GM12878 (cell line): Measurements from ENCODE around the gene FAM118B. TPM values are rescaled to one million over a fixed set of nuclear protein-coding genes. Genes with fewer than 3 reads are reported as not detected.
A peak's percentile ranks its signal among the peaks of the same experiment; 100 is the strongest.

ENCODE experiments used
- BRCA1 ChIP-seq: IDR thresholded peaks from 2 replicates; pipeline ENCODE4 v1.6.1; 2011; ENCODE audit warnings: low read depth, low read length, improper control_type of control experiment
- ELK1 ChIP-seq: IDR thresholded peaks from 2 replicates; pipeline ENCODE4 v1.6.1; 2012; ENCODE audit warnings: low read depth, low read length, improper control_type of control experiment
- GATAD2B ChIP-seq: fragments of 450-650 bp; conservative IDR thresholded peaks from 2 replicates; pipeline ENCODE4 v1.6.1; 2017; ENCODE audit warnings: low read depth, mild to moderate bottlenecking, moderate library complexity
- IRF4 ChIP-seq: IDR thresholded peaks from 2 replicates; pipeline ENCODE4 v1.6.1; 2011; ENCODE audit warnings: low read depth, low read length
- KAT2A ChIP-seq: conservative IDR thresholded peaks from 2 replicates; pipeline ENCODE4 v1.6.1; 2011; ENCODE audit warnings: low read depth, low read length; ENCODE audit not compliant: control insufficient read depth
- KLF5 ChIP-seq: fragments of 450-650 bp; IDR thresholded peaks from 2 replicates; pipeline ENCODE4 v1.6.1; 2014; ENCODE audit warnings: mild to moderate bottlenecking; ENCODE audit not compliant: partially characterized antibody
- NFYB ChIP-seq: IDR thresholded peaks from 2 replicates; pipeline ENCODE4 v1.6.1; 2011; ENCODE audit warnings: low read depth, mild to moderate bottlenecking, low read length, improper control_type of control experiment, moderate library complexity; ENCODE audit not compliant: insufficient read depth
- NR2C1 ChIP-seq: fragments of 450-650 bp; IDR thresholded peaks from 2 replicates; pipeline ENCODE4 v1.6.1; 2017; ENCODE audit warnings: antibody characterized with exemption, mild to moderate bottlenecking, moderate library complexity
- PRDM15 ChIP-seq: fragments of 450-650 bp; formaldehyde crosslinking; IDR thresholded peaks from 2 replicates; pipeline ENCODE4 v1.4.0; 2020; ENCODE audit warnings: mild to moderate bottlenecking, moderate library complexity
- RBBP5 ChIP-seq: fragments of 200-600 bp; sonication (generic); conservative IDR thresholded peaks from 2 replicates; pipeline ENCODE4 v1.6.1; 2016
- RELB ChIP-seq: fragments of 450-650 bp; IDR thresholded peaks from 2 replicates; pipeline ENCODE4 v1.6.1; 2017; ENCODE audit warnings: low read depth, mild to moderate bottlenecking, moderate library complexity
- SMAD5 ChIP-seq: IDR thresholded peaks from 2 replicates; pipeline ENCODE4 v1.6.1; 2016; ENCODE audit warnings: antibody characterized with exemption, low read depth
- SMARCA5 ChIP-seq: fragments of 450-650 bp; IDR thresholded peaks from 2 replicates; pipeline ENCODE4 v1.6.1; 2017; ENCODE audit warnings: mild to moderate bottlenecking
- SMC3 ChIP-seq: IDR thresholded peaks from 2 replicates; pipeline ENCODE4 v1.6.1; 2011; ENCODE audit warnings: low read length, improper control_type of control experiment, borderline replicate concordance
- SUZ12 ChIP-seq: fragments of 200-600 bp; sonication (generic); IDR thresholded peaks from one replicate; pipeline ENCODE4 v1.6.1; 2018; ENCODE audit warnings: antibody characterized with exemption, mild to moderate bottlenecking; ENCODE audit not compliant: unreplicated experiment
- ZBTB33 ChIP-seq: fragments of 450-650 bp; IDR thresholded peaks from 2 replicates; pipeline ENCODE4 v1.6.1; 2017; ENCODE audit warnings: mild to moderate bottlenecking
- ZSCAN29 ChIP-seq: fragments of 450-650 bp; IDR thresholded peaks from 2 replicates; pipeline ENCODE4 v1.6.1; 2017; ENCODE audit warnings: mild to moderate bottlenecking, moderate library complexity
- polyA plus RNA-seq, 11 experiments: library from polyadenylated mRNA; depleted of rRNA in 4 of 11; unstranded in 6 of 11; stranded (reverse) in 5 of 11; fragments of >200 nt; fragmentation: Nextera tagmentation in 4 of 11; fragmentation: Illumina TruSeq in 1 of 11; extraction: Ambion mirVana in 4 of 11; extraction: Trizol in 1 of 11; gene quantifications; 1 replicate in 1 of 11; 2 replicates in 10 of 11; pipeline versions ENCODE4 v1.2.1 to v1.2.3, GENCODE V29; 2011 to 2016; ENCODE audit warnings: inconsistent platforms in 2 of 11, missing spikeins in 2 of 11, low read depth in 1 of 11
- total RNA-seq, 4 experiments: library from RNA; depleted of rRNA in 3 of 4; stranded (reverse); fragments of >200 nt in 3 of 4; fragmentation: Illumina TruSeq in 1 of 4; extraction: Trizol in 1 of 4; gene quantifications; 2 replicates each; pipeline versions ENCODE4 v1.2.1 to v1.2.3, GENCODE V29; 2013 to 2021
- TF ChIP-seq, protein P1 (sequence below): fragments of 450-650 bp; IDR thresholded peaks from 2 replicates; pipeline ENCODE4 v1.6.1; 2017; ENCODE audit warnings: borderline replicate concordance
- TF ChIP-seq, protein P2 (sequence below): IDR thresholded peaks from 2 replicates; pipeline ENCODE4 v1.6.1; 2012; ENCODE audit warnings: low read depth, low read length, improper control_type of control experiment

The FAM118B gene
- total and polyA plus RNA-seq, 10 of the 15 experiments (the other 5 are each of a cell fraction or from before 2014, with no cell fraction given), result 12.8 to 29.7 (median 16.5) TPM

- peak; percentile 82 for TF ChIP-seq SMAD5
- TF ChIP-seq, protein P1, sequence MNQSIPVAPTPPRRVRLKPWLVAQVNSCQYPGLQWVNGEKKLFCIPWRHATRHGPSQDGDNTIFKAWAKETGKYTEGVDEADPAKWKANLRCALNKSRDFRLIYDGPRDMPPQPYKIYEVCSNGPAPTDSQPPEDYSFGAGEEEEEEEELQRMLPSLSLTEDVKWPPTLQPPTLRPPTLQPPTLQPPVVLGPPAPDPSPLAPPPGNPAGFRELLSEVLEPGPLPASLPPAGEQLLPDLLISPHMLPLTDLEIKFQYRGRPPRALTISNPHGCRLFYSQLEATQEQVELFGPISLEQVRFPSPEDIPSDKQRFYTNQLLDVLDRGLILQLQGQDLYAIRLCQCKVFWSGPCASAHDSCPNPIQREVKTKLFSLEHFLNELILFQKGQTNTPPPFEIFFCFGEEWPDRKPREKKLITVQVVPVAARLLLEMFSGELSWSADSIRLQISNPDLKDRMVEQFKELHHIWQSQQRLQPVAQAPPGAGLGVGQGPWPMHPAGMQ, result no peak
- TF ChIP-seq NFYB, result peak; percentile 52; the same call in 1 of the 2 replicates
- no peak for TF ChIP-seq BRCA1
- peak; percentile 92; the same call in 1 of the 2 replicates for TF ChIP-seq GATAD2B
- TF ChIP-seq SUZ12, result no peak
- no peak for TF ChIP-seq ZBTB33
- TF ChIP-seq RELB, result peak; percentile 79
- TF ChIP-seq, protein P2, sequence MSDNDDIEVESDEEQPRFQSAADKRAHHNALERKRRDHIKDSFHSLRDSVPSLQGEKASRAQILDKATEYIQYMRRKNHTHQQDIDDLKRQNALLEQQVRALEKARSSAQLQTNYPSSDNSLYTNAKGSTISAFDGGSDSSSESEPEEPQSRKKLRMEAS, result no peak; the same call in none of the 2 replicates
- no peak for TF ChIP-seq KAT2A
- TF ChIP-seq IRF4, result 0 out of 2 replicates have a peak, but pooled peaks have one; percentile 6
- TF ChIP-seq RBBP5, result 0 out of 2 replicates have a peak, but pooled peaks have one; percentile 22
- TF ChIP-seq ZSCAN29, result no peak
- no peak for TF ChIP-seq PRDM15 (CRISPR knock-in tag)
- TF ChIP-seq SMARCA5, result no peak
- TF ChIP-seq SMC3, result 0 out of 2 replicates have a peak, but pooled peaks have one; percentile 6
- TF ChIP-seq KLF5, result no peak
- no peak for TF ChIP-seq NR2C1
- TF ChIP-seq ELK1, result no peak
These were observed 92.3 kb downstream of the FAM118B start, which contains the start of gene DCPS (continued) for GRCh38 chr11:126303623-126304456.
